ENCODE results near the gene MDK. TPM values are rescaled to one million over a fixed set of nuclear protein-coding genes. Genes with fewer than 3 reads are reported as not detected.
A peak's percentile ranks its signal among the peaks of the same experiment; 100 is the strongest.
"Not testable (repeated sequence)": the region's sequence is repeated elsewhere in the genome, so short reads cannot be mapped to it uniquely, and the experiment has no call there.

Gene MDK
- total and polyA plus RNA-seq, 12 donors: 3.6 to 16.5 (median 5.3) TPM

GRCh38 chr11:46377290-46377689 is 4.2 kb upstream of the MDK start:
- 93 to 94% methylated on average over 11 of the region's 11 CpGs for WGBS, 2 donors
- ATAC-seq (no peak), DNase-seq (peak in 1 of 2 donors; percentile 3)
- Histone ChIP-seq H3K27ac (no peak overlapping the region), H3K27me3 (peaks cover 0 to 13% (median 4%) of the 10 kb centered on the region in 7 donors), H3K4me1 (peaks cover 6 to 31% (median 15%) of the 10 kb centered on the region in 9 donors), H3K9me3 (no peaks in the 10 kb centered on the region), H3K36me3 (peaks cover 0 to 67% (median 27%) of the 10 kb centered on the region in 9 donors), H3K4me3 (no peak overlapping the region)
- TF ChIP-seq, protein P1, sequence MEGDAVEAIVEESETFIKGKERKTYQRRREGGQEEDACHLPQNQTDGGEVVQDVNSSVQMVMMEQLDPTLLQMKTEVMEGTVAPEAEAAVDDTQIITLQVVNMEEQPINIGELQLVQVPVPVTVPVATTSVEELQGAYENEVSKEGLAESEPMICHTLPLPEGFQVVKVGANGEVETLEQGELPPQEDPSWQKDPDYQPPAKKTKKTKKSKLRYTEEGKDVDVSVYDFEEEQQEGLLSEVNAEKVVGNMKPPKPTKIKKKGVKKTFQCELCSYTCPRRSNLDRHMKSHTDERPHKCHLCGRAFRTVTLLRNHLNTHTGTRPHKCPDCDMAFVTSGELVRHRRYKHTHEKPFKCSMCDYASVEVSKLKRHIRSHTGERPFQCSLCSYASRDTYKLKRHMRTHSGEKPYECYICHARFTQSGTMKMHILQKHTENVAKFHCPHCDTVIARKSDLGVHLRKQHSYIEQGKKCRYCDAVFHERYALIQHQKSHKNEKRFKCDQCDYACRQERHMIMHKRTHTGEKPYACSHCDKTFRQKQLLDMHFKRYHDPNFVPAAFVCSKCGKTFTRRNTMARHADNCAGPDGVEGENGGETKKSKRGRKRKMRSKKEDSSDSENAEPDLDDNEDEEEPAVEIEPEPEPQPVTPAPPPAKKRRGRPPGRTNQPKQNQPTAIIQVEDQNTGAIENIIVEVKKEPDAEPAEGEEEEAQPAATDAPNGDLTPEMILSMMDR (IDR thresholded peaks at IDR 0.05): no peak
- intact Hi-C loops (cut with DNase I): no loop called here

- TF ChIP-seq, protein P1 (IDR thresholded peaks at IDR 0.05): no peak
- WGBS, 2 donors: 94 to 97% methylated on average over 5 of the region's 5 CpGs
- Histone ChIP-seq H3K9me3 (no peaks in the 10 kb centered on the region), H3K27me3 (peaks cover 0 to 17% (median 6%) of the 10 kb centered on the region in 7 donors), H3K36me3 (peaks cover 0 to 61% (median 21%) of the 10 kb centered on the region in 9 donors), H3K27ac (no peak overlapping the region), H3K4me1 (peaks cover 7 to 35% (median 19%) of the 10 kb centered on the region in 9 donors), H3K4me3 (no peak overlapping the region)
- no peak for ATAC-seq
- intact Hi-C loops (cut with DNase I): no loop called here
- no peak for DNase-seq
Measured at GRCh38 chr11:46377831-46378230, 3.6 kb upstream of the MDK start.

GRCh38 chr11:46378296-46378695 is 3.2 kb upstream of the MDK start:
- intact Hi-C loops (cut with DNase I): no loop called here
- peaks cover 0 to 22% (median 6%) of the 10 kb centered on the region in 7 donors for H3K27me3 ChIP-seq
- WGBS, 2 donors: 88 to 92% methylated on average over 10 of the region's 10 CpGs
- TF ChIP-seq, protein P1 (IDR thresholded peaks at IDR 0.05): no peak
- no peak overlapping the region for H3K4me3 ChIP-seq
- no peak overlapping the region for H3K27ac ChIP-seq
- no peaks in the 10 kb centered on the region for H3K9me3 ChIP-seq
- peaks cover 0 to 57% (median 20%) of the 10 kb centered on the region in 9 donors for H3K36me3 ChIP-seq
- no peak for DNase-seq
- H3K4me1 ChIP-seq: peaks cover 7 to 35% (median 20%) of the 10 kb centered on the region in 9 donors
- ATAC-seq: no peak

DNA sequence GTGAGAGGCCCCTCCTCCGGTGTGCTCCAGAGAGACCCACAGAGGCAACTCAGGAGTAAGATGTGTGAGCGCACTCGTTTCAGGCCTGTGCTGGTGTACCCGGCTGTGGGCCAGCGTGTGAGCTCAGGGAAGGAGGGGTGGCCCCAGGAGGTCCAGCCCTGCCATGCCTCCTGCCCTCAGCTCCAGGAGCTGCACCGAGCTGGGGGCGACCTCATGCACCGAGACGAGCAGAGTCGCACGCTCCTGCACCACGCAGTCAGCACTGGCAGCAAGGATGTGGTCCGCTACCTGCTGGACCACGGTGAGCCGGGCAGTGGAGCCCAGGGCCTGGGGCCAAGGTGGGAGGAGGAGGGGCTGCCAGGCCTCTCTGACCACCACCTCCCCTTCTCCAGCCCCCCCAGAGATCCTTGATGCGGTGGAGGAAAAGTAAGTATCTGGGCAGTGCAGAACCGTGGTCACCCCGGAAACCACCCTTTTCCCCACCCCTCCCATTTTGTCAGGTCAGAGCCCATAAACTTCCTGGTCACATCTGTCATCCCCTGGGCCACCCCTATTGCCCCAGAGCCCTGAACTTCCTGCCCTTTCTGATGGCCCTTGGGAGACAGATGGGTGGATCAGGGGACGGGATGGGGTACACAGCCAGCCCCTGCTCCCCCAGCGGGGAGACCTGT is 2.5 kb upstream of the MDK start:
- peak in 3 of 8 donors; percentile 0 to 7 (median 3) for ATAC-seq
- intact Hi-C loops (cut with DNase I): no loop called here
- Histone ChIP-seq H3K4me1 (peaks cover 7 to 35% (median 20%) of the 10 kb centered on the region in 9 donors), H3K27ac (peak overlapping the region in 5 of 10 donors; percentile 76 to 93 (median 90)), H3K36me3 (peaks cover 0 to 50% (median 20%) of the 10 kb centered on the region in 9 donors), H3K4me3 (no peak overlapping the region), H3K9me3 (no peaks in the 10 kb centered on the region), H3K27me3 (peaks cover 0 to 24% (median 6%) of the 10 kb centered on the region in 7 donors)
- TF ChIP-seq, protein P1 (IDR thresholded peaks at IDR 0.05): no peak
- DNase-seq: peak in 1 of 2 donors; percentile 20
- WGBS, 2 donors: 78 to 79% methylated on average over 20 of the region's 20 CpGs

DNA sequence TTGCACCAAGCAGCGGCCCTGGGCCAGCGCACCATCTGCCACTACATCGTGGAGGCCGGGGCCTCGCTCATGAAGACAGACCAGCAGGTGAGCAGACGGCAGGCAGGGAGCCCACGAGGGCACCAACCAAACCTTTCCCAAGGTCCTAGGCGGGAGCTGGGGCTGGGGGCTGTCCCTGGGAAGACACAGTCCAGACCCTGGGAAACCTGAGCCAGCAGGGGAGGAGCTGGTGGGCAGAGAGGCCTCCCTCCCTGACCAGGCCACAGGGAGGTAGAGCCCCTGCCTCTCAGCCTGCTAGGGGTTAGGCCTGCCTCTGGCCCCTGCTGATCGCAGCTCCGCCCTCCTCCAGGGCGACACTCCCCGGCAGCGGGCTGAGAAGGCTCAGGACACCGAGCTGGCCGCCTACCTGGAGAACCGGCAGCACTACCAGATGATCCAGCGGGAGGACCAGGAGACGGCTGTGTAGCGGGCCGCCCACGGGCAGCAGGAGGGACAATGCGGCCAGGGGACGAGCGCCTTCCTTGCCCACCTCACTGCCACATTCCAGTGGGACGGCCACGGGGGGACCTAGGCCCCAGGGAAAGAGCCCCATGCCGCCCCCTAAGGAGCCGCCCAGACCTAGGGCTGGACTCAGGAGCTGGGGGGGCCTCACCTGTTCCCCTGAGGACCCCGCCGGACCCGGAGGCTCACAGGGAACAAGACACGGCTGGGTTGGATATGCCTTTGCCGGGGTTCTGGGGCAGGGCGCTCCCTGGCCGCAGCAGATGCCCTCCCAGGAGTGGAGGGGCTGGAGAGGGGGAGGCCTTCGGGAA is 1.8 kb upstream of the MDK start:
- peak overlapping the region in 7 of 10 donors; percentile 67 to 89 (median 75) for H3K4me3 ChIP-seq
- peaks cover 7 to 35% (median 20%) of the 10 kb centered on the region in 9 donors for H3K4me1 ChIP-seq
- ATAC-seq (peak in 7 of 8 donors; percentile 3 to 18 (median 12)), DNase-seq (peak in 1 of 2 donors; percentile 21)
- WGBS, 2 donors: 66 to 68% methylated on average over 26 to 34 of the region's 36 CpGs
- H3K27ac ChIP-seq: peak overlapping the region in 9 of 10 donors; percentile 61 to 93 (median 86)
- intact Hi-C loops (cut with DNase I): loop anchor here in 4 of 10 donors (10.0 kb wide), 2 partner anchors 225 to 235 kb away; partner anchors contain the start of genes ATG13 (in 3 of the 4) and HARBI1 (in 3 of the 4)
- H3K9me3 ChIP-seq: not testable (repeated sequence)
- peaks cover 0 to 43% (median 20%) of the 10 kb centered on the region in 9 donors for H3K36me3 ChIP-seq
- peaks cover 0 to 24% (median 6%) of the 10 kb centered on the region in 7 donors for H3K27me3 ChIP-seq

All from heart right ventricle (tissue), 16 donors.